Body of pancreas (tissue), 4 donors: Measurements from ENCODE around the gene SPTSSA.

ENCODE experiments used
- CTCF ChIP-seq, 7 experiments: fragments of 450-650 bp in 4 of 7; fragments of 200-600 bp in 3 of 7; sonication (generic) in 3 of 7; IDR thresholded peaks; one replicate each; pipeline ENCODE4 v1.5.1; 2016 to 2019; ENCODE audit warnings: antibody characterized with exemption in 7 of 7
- POLR2A ChIP-seq, 3 donors: fragments of 450-650 bp; IDR thresholded peaks; one replicate each; pipeline ENCODE4 v1.6.1; 2016; ENCODE audit warnings: antibody characterized with exemption in 3 of 3, mild to moderate bottlenecking in 2 of 3

GRCh38 chr14:34409721-34410120 is 52.3 kb downstream of the SPTSSA start:
- no peak for TF ChIP-seq CTCF (IDR thresholded peaks at IDR 0.05)
- TF ChIP-seq POLR2A (IDR thresholded peaks at IDR 0.05), result no peak
